Peyer's patch (tissue), 4 donors: ENCODE data around the gene HES7.

Experiments used
- CTCF ChIP-seq, 6 experiments: fragments of 450-650 bp in 4 of 6; fragments of 200-600 bp in 2 of 6; sonication (generic) in 1 of 6; IDR thresholded peaks; one replicate each; pipeline ENCODE4 v1.5.1; 2017 to 2019; ENCODE audit warnings: antibody characterized with exemption in 6 of 6, mild to moderate bottlenecking in 3 of 6, moderate library complexity in 1 of 6
- POLR2A ChIP-seq, 2 donors: fragments of 450-650 bp; IDR thresholded peaks; one replicate each; pipeline ENCODE4 v1.5.1; 2017; ENCODE audit warnings: antibody characterized with exemption in 2 of 2, mild to moderate bottlenecking in 2 of 2, moderate library complexity in 2 of 2

DNA sequence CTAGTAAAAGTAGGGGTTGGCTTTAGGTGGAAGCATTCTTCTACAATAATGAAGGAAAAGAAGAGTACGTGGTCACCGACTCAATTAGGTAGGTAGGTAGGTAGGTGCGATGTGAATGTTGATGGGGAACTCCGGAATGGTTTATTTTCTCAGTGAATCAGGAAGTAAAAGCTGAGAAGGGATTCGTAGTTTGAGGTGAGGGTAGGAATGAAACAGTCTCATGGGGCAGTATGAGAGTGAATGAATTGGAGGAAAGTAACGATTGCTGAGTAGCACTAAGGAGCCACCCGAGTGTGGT is 14.4 kb upstream of the HES7 start:
- TF ChIP-seq CTCF (IDR thresholded peaks at IDR 0.05) (no peak), POLR2A (IDR thresholded peaks at IDR 0.05) (no peak)
